ENCODE data around the gene LRWD1. TPM values are rescaled to one million over a fixed set of nuclear protein-coding genes. Genes with fewer than 3 reads are reported as not detected.
A peak's percentile ranks its signal among the peaks of the same experiment; 100 is the strongest.

The LRWD1 gene
- total and polyA plus RNA-seq, 9 of the 15 experiments (the other 6 are each of a cell fraction or from before 2014, with no cell fraction given) = 0.61 to 66.0 (median 33.2) TPM

DNA sequence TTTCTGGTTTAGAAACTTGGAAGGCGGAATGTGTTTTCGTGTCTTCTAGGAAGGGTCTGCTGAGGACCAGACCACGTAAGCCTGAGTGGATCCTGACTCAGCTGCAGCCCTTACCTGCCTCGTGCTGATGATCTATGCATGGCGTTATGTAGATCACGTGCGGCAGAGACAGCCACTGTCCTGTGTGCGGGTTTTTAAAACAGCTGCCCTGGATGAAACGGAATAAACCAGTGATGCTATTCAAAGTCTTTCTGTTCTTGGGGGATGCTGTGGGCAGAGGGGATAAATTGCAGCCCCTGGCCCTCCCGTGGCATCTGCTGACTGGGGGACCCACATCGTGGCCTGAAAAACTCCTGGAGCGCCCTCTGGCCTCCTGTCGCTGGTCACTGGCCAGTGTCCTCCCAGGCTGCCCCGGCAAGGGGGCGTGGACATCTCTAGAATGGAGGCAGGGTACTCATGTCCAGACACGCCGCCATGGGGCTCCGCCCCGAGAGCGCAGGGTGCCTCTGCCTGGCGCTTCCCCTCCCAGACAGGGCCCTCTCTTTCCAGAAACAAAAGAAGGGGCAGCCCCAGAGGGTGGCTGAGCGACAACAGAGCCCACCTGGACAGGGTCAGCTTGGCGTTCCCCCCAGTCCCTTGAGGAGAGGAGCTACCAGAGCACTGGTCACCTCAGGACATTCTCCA is 13.3 kb upstream of the LRWD1 start (continued):
- TF ChIP-seq, protein P1, sequence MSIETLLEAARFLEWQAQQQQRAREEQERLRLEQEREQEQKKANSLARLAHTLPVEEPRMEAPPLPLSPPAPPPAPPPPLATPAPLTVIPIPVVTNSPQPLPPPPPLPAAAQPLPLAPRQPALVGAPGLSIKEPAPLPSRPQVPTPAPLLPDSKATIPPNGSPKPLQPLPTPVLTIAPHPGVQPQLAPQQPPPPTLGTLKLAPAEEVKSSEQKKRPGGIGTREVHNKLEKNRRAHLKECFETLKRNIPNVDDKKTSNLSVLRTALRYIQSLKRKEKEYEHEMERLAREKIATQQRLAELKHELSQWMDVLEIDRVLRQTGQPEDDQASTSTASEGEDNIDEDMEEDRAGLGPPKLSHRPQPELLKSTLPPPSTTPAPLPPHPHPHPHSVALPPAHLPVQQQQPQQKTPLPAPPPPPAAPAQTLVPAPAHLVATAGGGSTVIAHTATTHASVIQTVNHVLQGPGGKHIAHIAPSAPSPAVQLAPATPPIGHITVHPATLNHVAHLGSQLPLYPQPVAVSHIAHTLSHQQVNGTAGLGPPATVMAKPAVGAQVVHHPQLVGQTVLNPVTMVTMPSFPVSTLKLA (conservative IDR thresholded peaks at IDR 0.05) = peak in 1 of 2 experiments; percentile 76; a peak in 1 of 4 replicates
- TF ChIP-seq, protein P2, sequence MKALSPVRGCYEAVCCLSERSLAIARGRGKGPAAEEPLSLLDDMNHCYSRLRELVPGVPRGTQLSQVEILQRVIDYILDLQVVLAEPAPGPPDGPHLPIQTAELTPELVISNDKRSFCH (CRISPR knock-in tag; IDR thresholded peaks at IDR 0.05) = no peak
- TF ChIP-seq, protein P2 (tag; IDR thresholded peaks at IDR 0.05) = no peak
- TF ChIP-seq, protein P3, sequence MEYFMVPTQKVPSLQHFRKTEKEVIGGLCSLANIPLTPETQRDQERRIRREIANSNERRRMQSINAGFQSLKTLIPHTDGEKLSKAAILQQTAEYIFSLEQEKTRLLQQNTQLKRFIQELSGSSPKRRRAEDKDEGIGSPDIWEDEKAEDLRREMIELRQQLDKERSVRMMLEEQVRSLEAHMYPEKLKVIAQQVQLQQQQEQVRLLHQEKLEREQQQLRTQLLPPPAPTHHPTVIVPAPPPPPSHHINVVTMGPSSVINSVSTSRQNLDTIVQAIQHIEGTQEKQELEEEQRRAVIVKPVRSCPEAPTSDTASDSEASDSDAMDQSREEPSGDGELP (CRISPR knock-in tag; IDR thresholded peaks at IDR 0.05; ENCODE audit: borderline replicate concordance) = peak; percentile 36; the same call in 1 of the 2 replicates
- TF ChIP-seq RAD21 (CRISPR knock-in tag; conservative IDR thresholded peaks at IDR 0.05 in 1 of 2, IDR thresholded peaks at IDR 0.05 in 1 of 2) (peak; percentile 60 to 80), JUND (IDR thresholded peaks at IDR 0.05; ENCODE audit: borderline replicate concordance, low read depth, low read length) (peak; percentile 17; the same call in 1 of the 2 replicates), JUND (tag; IDR thresholded peaks at IDR 0.05; ENCODE audit: borderline replicate concordance, low read depth, low read length) (peak; percentile 9; the same call in 1 of the 3 replicates), L3MBTL2 (IDR thresholded peaks at IDR 0.05) (peak; percentile 70), ZNF583 (CRISPR knock-in tag; IDR thresholded peaks at IDR 0.05) (no peak)
- TF ChIP-seq, protein P4, sequence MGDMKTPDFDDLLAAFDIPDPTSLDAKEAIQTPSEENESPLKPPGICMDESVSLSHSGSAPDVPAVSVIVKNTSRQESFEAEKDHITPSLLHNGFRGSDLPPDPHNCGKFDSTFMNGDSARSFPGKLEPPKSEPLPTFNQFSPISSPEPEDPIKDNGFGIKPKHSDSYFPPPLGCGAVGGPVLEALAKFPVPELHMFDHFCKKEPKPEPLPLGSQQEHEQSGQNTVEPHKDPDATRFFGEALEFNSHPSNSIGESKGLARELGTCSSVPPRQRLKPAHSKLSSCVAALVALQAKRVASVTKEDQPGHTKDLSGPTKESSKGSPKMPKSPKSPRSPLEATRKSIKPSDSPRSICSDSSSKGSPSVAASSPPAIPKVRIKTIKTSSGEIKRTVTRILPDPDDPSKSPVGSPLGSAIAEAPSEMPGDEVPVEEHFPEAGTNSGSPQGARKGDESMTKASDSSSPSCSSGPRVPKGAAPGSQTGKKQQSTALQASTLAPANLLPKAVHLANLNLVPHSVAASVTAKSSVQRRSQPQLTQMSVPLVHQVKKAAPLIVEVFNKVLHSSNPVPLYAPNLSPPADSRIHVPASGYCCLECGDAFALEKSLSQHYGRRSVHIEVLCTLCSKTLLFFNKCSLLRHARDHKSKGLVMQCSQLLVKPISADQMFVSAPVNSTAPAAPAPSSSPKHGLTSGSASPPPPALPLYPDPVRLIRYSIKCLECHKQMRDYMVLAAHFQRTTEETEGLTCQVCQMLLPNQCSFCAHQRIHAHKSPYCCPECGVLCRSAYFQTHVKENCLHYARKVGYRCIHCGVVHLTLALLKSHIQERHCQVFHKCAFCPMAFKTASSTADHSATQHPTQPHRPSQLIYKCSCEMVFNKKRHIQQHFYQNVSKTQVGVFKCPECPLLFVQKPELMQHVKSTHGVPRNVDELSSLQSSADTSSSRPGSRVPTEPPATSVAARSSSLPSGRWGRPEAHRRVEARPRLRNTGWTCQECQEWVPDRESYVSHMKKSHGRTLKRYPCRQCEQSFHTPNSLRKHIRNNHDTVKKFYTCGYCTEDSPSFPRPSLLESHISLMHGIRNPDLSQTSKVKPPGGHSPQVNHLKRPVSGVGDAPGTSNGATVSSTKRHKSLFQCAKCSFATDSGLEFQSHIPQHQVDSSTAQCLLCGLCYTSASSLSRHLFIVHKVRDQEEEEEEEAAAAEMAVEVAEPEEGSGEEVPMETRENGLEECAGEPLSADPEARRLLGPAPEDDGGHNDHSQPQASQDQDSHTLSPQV (IDR thresholded peaks at IDR 0.05) = no peak; the same call in 1 of the 2 replicates
- TF ChIP-seq, protein P5, sequence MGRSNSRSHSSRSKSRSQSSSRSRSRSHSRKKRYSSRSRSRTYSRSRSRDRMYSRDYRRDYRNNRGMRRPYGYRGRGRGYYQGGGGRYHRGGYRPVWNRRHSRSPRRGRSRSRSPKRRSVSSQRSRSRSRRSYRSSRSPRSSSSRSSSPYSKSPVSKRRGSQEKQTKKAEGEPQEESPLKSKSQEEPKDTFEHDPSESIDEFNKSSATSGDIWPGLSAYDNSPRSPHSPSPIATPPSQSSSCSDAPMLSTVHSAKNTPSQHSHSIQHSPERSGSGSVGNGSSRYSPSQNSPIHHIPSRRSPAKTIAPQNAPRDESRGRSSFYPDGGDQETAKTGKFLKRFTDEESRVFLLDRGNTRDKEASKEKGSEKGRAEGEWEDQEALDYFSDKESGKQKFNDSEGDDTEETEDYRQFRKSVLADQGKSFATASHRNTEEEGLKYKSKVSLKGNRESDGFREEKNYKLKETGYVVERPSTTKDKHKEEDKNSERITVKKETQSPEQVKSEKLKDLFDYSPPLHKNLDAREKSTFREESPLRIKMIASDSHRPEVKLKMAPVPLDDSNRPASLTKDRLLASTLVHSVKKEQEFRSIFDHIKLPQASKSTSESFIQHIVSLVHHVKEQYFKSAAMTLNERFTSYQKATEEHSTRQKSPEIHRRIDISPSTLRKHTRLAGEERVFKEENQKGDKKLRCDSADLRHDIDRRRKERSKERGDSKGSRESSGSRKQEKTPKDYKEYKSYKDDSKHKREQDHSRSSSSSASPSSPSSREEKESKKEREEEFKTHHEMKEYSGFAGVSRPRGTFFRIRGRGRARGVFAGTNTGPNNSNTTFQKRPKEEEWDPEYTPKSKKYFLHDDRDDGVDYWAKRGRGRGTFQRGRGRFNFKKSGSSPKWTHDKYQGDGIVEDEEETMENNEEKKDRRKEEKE (IDR thresholded peaks at IDR 0.05; ENCODE audit: borderline replicate concordance in 1 of 2, control insufficient read depth in 1 of 2, low read depth in 2 of 2, low read length in 1 of 2) = no peak

All from K562 (cell line).